ENCODE data around the gene KRTCAP2. TPM values are rescaled to one million over a fixed set of nuclear protein-coding genes. Genes with fewer than 3 reads are reported as not detected.
"Not testable (repeated sequence)": the region's sequence is repeated elsewhere in the genome, so short reads cannot be mapped to it uniquely, and the experiment has no call there.

KRTCAP2 gene
- total RNA-seq, result 62.0 TPM

GRCh38 chr1:155172732-155173477 lies at the start of gene KRTCAP2:
TSS of gene KRTCAP2 (minus strand) at chr1:155173304. CDS start at chr1:155173224, 80 bp downstream.
- H3K27me3 ChIP-seq (ENCODE audit: insufficient read depth, low read length), result no peaks in the 10 kb centered on the region
- peaks cover 36% of the 10 kb centered on the region for H3K4me1 ChIP-seq (ENCODE audit: insufficient read depth, low read length)
- peak within 1 kb of the TSS; percentile 97 for H3K4me3 ChIP-seq (ENCODE audit: low read length)
- H3K9me3 ChIP-seq (ENCODE audit: low read depth, low read length), result no peaks in the 10 kb centered on the region

- H3K4me1 ChIP-seq (ENCODE audit: insufficient read depth, low read length), result peaks cover 69% of the 10 kb centered on the region
- not testable (repeated sequence) for H3K4me3 ChIP-seq (ENCODE audit: low read length); H3K27me3 ChIP-seq (ENCODE audit: insufficient read depth, low read length); H3K9me3 ChIP-seq (ENCODE audit: low read depth, low read length)
These were observed 47.3 kb upstream of the KRTCAP2 start for GRCh38 chr1:155220211-155220965.

DNA sequence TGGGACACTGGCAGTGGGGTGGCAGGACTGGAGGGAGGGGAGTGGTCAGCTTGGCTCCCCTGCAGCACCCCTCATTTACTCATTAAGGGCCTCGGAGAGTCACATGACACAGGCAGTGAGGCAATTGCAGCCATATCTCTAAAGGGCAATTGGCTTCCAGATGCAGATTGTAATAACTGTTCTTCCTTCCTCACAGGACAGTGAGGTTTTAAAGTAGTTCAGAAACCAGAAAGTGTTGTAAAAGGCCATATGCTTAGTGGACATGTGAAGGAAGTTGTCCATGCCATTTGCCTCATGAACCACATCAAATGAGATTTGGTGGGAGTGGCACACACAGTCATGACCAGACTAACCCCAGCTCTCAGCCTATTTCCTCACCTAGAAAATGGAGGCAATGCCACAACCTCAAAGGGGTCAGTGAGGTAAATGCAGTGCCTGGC lies 46.5 kb upstream of the KRTCAP2 start:
- Histone ChIP-seq H3K4me3 (ENCODE audit: low read length) (no peak overlapping the region), H3K27me3 (ENCODE audit: insufficient read depth, low read length) (no peaks in the 10 kb centered on the region), H3K4me1 (ENCODE audit: insufficient read depth, low read length) (peaks cover 67% of the 10 kb centered on the region), H3K9me3 (ENCODE audit: low read depth, low read length) (no peaks in the 10 kb centered on the region)

DNA sequence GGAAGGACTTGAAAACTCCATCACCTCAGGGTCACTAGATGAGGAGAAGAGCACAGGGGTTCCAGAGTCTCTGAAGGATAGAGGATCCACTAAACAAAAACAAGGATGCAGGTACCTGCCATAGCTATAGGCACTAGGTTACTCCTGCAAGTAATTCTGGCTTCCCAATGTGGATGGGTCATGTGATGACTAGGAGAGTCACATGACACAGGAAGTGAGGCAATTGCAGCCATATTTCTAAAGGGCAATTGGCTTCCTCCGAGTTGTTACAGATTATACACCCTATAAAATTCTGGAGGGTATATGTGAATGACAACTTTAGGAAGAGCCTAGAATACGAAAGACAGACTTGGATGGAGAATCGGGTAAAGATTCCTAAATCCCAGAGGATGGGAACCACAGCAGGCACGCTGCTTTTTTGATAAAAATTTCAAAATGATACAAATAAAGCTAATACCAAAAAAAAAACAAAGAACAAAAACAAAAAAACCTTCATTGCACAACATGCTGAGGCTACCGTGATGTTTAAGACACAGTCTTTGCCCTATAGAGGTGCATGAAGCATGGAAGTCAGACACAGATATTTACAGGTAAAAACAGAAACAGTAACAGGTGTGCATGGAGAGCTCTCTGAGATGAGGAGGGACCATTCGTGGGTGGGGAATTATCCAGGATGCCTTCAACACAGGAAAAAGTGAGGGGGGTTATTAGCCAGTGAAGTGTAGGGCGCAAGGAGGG lies 45.9 kb upstream of the KRTCAP2 start:
- Histone ChIP-seq H3K4me3 (ENCODE audit: low read length) (no peak overlapping the region), H3K4me1 (ENCODE audit: insufficient read depth, low read length) (peaks cover 61% of the 10 kb centered on the region), H3K9me3 (ENCODE audit: low read depth, low read length) (no peaks in the 10 kb centered on the region), H3K27me3 (ENCODE audit: insufficient read depth, low read length) (no peaks in the 10 kb centered on the region)

DNA sequence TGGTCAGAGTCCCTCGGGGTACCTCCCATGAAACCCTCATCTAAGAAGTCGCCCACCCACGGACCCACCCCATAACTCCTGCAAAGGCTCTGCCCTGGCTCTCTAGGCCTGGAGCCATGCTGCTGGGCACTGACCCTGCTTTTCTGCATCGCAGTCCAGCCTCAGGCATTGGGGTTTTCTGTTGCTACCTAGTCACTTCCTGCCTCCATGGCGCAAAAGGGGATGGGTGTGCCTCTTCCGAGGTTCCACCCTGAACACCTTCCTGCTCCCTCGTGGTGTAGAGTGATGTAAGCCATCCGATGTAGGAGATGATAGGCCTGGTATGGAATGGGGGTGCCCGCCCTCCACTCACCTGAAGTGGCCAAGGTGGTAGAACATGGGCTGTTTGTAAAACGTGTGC lies 41.6 kb upstream of the KRTCAP2 start:
- H3K4me1 ChIP-seq (ENCODE audit: insufficient read depth, low read length), result peaks cover 44% of the 10 kb centered on the region
- H3K4me3 ChIP-seq (ENCODE audit: low read length); H3K27me3 ChIP-seq (ENCODE audit: insufficient read depth, low read length); H3K9me3 ChIP-seq (ENCODE audit: low read depth, low read length): not testable (repeated sequence)

DNA sequence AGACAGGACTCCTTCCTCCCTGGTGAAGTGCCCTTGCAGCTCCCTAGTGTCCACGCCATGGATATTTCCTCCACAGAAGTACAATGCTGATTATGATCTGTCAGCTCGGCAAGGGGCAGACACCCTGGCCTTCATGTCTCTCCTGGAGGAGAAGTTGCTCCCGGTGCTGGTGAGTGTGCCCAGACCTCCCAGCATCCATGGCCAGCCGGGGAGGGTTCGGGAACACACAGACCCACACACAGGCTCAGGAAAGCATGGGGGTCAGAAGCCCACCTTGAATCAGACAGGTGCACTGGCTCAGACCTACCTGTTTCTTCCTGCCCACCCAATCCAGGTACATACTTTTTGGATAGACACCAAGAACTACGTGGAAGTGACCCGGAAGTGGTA lies 38.9 kb upstream of the KRTCAP2 start:
- not testable (repeated sequence) for H3K9me3 ChIP-seq (ENCODE audit: low read depth, low read length); H3K27me3 ChIP-seq (ENCODE audit: insufficient read depth, low read length); H3K4me3 ChIP-seq (ENCODE audit: low read length)
- H3K4me1 ChIP-seq (ENCODE audit: insufficient read depth, low read length), result peaks cover 52% of the 10 kb centered on the region

DNA sequence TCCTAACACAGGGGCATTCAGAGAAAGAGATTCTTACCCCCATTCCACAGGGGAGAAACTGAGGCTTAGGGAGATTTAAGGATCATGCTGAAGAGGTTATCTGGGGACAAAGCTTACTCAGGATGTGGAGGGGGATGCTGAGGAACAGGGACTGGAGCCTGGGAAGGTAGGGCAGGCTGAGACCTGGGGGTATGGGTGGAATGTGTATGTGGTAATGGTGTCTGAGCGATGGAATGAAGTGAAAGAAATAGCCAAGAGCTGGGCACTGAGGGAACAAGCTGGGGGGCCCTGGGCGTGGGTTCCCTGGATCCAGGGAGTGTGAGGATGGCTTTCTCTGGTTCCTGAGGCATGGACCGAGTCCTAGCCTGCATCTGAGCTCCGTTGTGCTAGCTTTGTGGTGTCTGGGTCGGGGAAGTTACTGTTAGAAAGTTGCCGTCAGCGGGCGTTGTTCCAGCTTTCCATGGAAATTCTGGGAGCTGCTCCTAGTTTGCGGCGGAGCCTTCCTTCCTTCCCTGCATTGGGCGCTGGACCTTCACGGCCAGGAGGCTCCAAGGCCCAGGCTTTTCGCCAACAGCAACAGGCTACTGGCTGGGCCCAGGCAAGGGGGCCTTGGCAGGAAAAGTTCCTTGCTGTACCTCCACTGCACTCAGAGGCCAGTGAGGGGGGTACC lies 38.4 kb upstream of the KRTCAP2 start:
- peaks cover 56% of the 10 kb centered on the region for H3K4me1 ChIP-seq (ENCODE audit: insufficient read depth, low read length)

GRCh38 chr1:155210314-155211104 lies 37.4 kb upstream of the KRTCAP2 start:
- Histone ChIP-seq H3K4me1 (ENCODE audit: insufficient read depth, low read length) (peaks cover 54% of the 10 kb centered on the region), H3K27me3 (ENCODE audit: insufficient read depth, low read length) (no peaks in the 10 kb centered on the region), H3K4me3 (ENCODE audit: low read length) (peak overlapping the region; percentile 23), H3K9me3 (ENCODE audit: low read depth, low read length) (no peaks in the 10 kb centered on the region)

More for the DNA sequence above, 38.4 kb upstream of the KRTCAP2 start:
- not testable (repeated sequence) for H3K27me3 ChIP-seq (ENCODE audit: insufficient read depth, low read length); H3K9me3 ChIP-seq (ENCODE audit: low read depth, low read length)
- peak overlapping the region; percentile 23 for H3K4me3 ChIP-seq (ENCODE audit: low read length)

GRCh38 chr1:155209312-155209721 lies 36.2 kb upstream of the KRTCAP2 start:
- Histone ChIP-seq H3K4me3 (ENCODE audit: low read length) (peak overlapping the region; percentile 77), H3K27me3 (ENCODE audit: insufficient read depth, low read length) (no peaks in the 10 kb centered on the region), H3K9me3 (ENCODE audit: low read depth, low read length) (no peaks in the 10 kb centered on the region), H3K4me1 (ENCODE audit: insufficient read depth, low read length) (peaks cover 48% of the 10 kb centered on the region)

- H3K4me3 ChIP-seq (ENCODE audit: low read length), result peak within 1 kb of the TSS; percentile 77
- no peaks in the 10 kb centered on the region for H3K9me3 ChIP-seq (ENCODE audit: low read depth, low read length)
- H3K27me3 ChIP-seq (ENCODE audit: insufficient read depth, low read length), result no peaks in the 10 kb centered on the region
- H3K4me1 ChIP-seq (ENCODE audit: insufficient read depth, low read length), result peaks cover 48% of the 10 kb centered on the region
These were observed 35.6 kb upstream of the KRTCAP2 start, which contains the start of gene MTX1 for GRCh38 chr1:155208541-155209311. TSS of gene MTX1 (plus strand) at chr1:155208695. CDS start at chr1:155208805, 110 bp downstream.

DNA sequence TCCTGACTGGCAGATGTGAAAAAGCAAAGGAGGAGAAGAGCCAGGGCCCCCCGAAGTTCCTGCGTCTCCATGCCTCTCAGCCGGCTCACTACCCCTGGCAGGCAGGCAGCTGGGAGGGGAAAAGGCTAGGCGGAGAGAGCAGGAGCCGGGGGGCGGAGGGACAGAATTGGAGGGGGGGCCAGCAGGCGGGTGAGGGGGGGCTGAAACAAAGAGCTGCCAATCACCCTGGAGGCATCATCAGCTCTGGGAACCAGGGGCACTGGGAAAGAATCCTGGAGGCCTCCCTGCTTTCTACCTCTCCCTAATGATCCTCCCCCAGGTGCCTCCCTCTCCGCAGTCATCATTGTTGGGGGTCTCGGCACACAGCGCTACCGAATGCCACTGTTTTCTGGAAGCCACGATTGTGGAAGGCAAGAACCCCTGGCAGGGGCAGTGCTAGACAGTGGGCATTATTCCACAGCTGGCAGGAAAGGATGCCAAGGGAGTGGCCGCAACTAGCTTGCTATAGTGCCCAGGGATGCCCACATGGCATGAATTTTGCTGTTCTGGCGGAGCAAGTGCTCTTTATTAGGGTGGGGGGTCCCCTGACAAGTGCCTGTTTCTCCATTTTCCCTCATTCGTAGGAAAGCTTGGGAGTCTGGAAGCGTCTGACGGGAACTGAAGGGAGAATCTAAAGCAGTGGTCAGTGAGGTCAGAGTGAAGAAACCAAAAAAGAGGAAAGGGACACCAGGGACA lies 34.9 kb upstream of the KRTCAP2 start, which contains the start of gene THBS3:
Gene THBS3 (minus strand): TSS at position 92 of the 735 bp plus-strand sequence. CDS start 21 bp downstream, at position 71.
- Histone ChIP-seq H3K9me3 (ENCODE audit: low read depth, low read length) (no peaks in the 10 kb centered on the region), H3K27me3 (ENCODE audit: insufficient read depth, low read length) (no peaks in the 10 kb centered on the region), H3K4me1 (ENCODE audit: insufficient read depth, low read length) (peaks cover 48% of the 10 kb centered on the region), H3K4me3 (ENCODE audit: low read length) (peak within 1 kb of the TSS; percentile 77)

- Histone ChIP-seq H3K27me3 (ENCODE audit: insufficient read depth, low read length) (no peaks in the 10 kb centered on the region), H3K4me1 (ENCODE audit: insufficient read depth, low read length) (peaks cover 48% of the 10 kb centered on the region), H3K4me3 (ENCODE audit: low read length) (no peak overlapping the region), H3K9me3 (ENCODE audit: low read depth, low read length) (no peaks in the 10 kb centered on the region)
These were observed 34.0 kb upstream of the KRTCAP2 start for GRCh38 chr1:155206891-155207805.
